MCF 10A (cell line): Measurements from ENCODE around the gene RPL7L1. TPM values are rescaled to one million over a fixed set of nuclear protein-coding genes. Genes with fewer than 3 reads are reported as not detected.

Source experiments
- BruUV-seq: library from RNA; stranded (reverse); fragments of 400-500 nt; replicated peaks from 2 replicates; lab custom pipeline; 2021; lab: Mats Ljungman, UMichigan
- CTCF ChIA-PET: fragments of 300-600 bp; sonication (Branson Sonifier 250); formaldehyde crosslinking; extraction: SDS; loops from one replicate; lab custom pipeline; 2021; ENCODE audit warnings: antibody characterized with exemption, inconsistent platforms; lab: Yijun Ruan, JAX
- POLR2A ChIA-PET: fragments of 300-600, 350-650 bp; sonication (Branson Sonifier 250); formaldehyde crosslinking; extraction: SDS; loops from one replicate; lab custom pipeline; 2020; ENCODE audit warnings: antibody characterized with exemption, inconsistent platforms; lab: Yijun Ruan, JAX
- DNase-seq: peaks from one replicate; pipeline ENCODE4 v3.0.0-alpha.2; 2018; ENCODE audit not compliant: unreplicated experiment
- H3K27ac Mint-ChIP-seq: one replicate; pipeline ENCODE4 v1.8.0; 2022; ENCODE audit warnings: mild to moderate bottlenecking, low read depth, mixed read lengths; ENCODE audit not compliant: unreplicated experiment
- H3K27me3 Mint-ChIP-seq: one replicate; pipeline ENCODE4 v1.8.0; 2022; ENCODE audit warnings: mixed read lengths; ENCODE audit not compliant: insufficient read depth, unreplicated experiment
- H3K36me3 Mint-ChIP-seq: one replicate; pipeline ENCODE4 v1.8.0; 2022; ENCODE audit warnings: mild to moderate bottlenecking, moderate library complexity, mixed read lengths; ENCODE audit not compliant: insufficient read depth, unreplicated experiment
- H3K4me1 Mint-ChIP-seq: one replicate; pipeline ENCODE4 v1.8.0; 2022; ENCODE audit warnings: mixed read lengths; ENCODE audit not compliant: insufficient read depth, unreplicated experiment
- H3K4me3 Mint-ChIP-seq: one replicate; pipeline ENCODE4 v1.8.0; 2022; ENCODE audit warnings: mild to moderate bottlenecking, moderate library complexity, mixed read lengths; ENCODE audit not compliant: unreplicated experiment
- H3K9me3 Mint-ChIP-seq: one replicate; pipeline ENCODE4 v1.8.0; 2022; ENCODE audit warnings: mixed read lengths; ENCODE audit not compliant: unreplicated experiment
- intact Hi-C: fragments of 100-400 bp; cut with micrococcal nuclease; formaldehyde crosslinking; loops from 2 replicates; pipeline ENCODE4 v1.14.1; 2022
- total RNA-seq: library from RNA; stranded (reverse); gene quantifications from 2 replicates; pipeline ENCODE4 v1.2.3, GENCODE V29; 2022
- TF ChIP-seq, protein P1 (sequence below): fragments of 200-600 bp; IDR thresholded peaks from one replicate; pipeline ENCODE4 v1.8.0; 2022; ENCODE audit warnings: antibody characterized with exemption, mild to moderate bottlenecking; ENCODE audit not compliant: unreplicated experiment

RPL7L1 gene
- total RNA-seq, 1 experiment from 2014 or later = 121 TPM

DNA sequence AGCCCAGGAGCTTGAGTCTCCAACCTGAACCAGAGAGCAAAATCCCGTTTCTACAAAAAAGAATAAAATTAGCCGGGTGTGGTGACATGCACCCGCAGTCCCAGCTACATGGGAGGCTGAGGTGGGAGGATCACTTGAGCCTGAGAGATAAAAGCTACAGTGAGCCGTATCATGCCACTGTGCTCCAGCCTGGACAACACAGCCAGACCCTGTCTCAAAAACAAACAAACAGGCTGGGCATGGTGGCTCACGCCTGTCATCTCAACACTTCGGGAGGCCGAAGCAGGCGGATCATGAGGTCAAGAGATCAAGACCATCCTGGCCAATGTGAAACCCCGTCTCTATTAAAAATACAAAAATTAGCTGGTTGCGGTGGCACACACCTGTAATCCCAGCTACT is 25.1 kb downstream of the RPL7L1 start:
- POLR2A ChIA-PET = interaction anchor here (2.2 kb wide), 1 partner anchor 25 kb away, joined by 10 read pairs; the partner anchor contains the start of gene CNPY3
- no peaks in the 10 kb centered on the region for H3K36me3 Mint-ChIP-seq
- no peak overlapping the region for H3K27ac Mint-ChIP-seq
- BruUV-seq = no TSS peak
- TF ChIP-seq, protein P1, sequence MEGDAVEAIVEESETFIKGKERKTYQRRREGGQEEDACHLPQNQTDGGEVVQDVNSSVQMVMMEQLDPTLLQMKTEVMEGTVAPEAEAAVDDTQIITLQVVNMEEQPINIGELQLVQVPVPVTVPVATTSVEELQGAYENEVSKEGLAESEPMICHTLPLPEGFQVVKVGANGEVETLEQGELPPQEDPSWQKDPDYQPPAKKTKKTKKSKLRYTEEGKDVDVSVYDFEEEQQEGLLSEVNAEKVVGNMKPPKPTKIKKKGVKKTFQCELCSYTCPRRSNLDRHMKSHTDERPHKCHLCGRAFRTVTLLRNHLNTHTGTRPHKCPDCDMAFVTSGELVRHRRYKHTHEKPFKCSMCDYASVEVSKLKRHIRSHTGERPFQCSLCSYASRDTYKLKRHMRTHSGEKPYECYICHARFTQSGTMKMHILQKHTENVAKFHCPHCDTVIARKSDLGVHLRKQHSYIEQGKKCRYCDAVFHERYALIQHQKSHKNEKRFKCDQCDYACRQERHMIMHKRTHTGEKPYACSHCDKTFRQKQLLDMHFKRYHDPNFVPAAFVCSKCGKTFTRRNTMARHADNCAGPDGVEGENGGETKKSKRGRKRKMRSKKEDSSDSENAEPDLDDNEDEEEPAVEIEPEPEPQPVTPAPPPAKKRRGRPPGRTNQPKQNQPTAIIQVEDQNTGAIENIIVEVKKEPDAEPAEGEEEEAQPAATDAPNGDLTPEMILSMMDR = no peak
- peaks cover 14% of the 10 kb centered on the region for H3K4me1 Mint-ChIP-seq
- intact Hi-C loops = loop anchor here (5.0 kb wide), 1 partner anchor 593 kb away; no protein-coding TSS in a partner anchor
- no peaks in the 10 kb centered on the region for H3K9me3 Mint-ChIP-seq
- CTCF ChIA-PET = interaction anchor here (0.6 to 1.1 kb wide), 2 partner anchors 56 to 239 kb away, joined by 3 to 4 read pairs; partner anchors contain the start of gene GNMT
- DNase-seq = no peak
- H3K4me3 Mint-ChIP-seq = no peak overlapping the region
- H3K27me3 Mint-ChIP-seq = no peaks in the 10 kb centered on the region

DNA sequence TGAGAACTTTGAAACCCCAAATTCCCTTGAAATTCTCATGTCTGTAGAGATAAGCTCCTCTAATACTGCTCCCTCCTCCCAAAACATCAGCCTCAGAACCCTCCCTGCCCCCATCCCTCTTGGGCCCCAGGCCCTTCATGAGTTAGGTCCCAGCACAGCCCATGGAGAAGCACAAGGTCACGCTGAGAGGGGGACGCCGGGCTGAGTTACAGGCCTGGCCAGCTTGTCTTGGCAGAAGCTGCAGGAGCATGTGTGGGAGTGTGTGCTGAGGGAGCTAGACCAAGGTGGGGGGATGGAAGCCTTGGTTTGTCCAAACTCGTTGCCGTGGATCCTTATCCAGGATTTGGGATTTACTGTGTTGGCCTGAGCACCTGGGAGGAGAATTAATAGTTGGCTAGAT is 27.9 kb downstream of the RPL7L1 start:
- Mint-ChIP-seq H3K4me1 (peaks cover 2% of the 10 kb centered on the region), H3K9me3 (no peaks in the 10 kb centered on the region), H3K27ac (no peak overlapping the region), H3K36me3 (no peaks in the 10 kb centered on the region), H3K27me3 (no peaks in the 10 kb centered on the region), H3K4me3 (no peak overlapping the region)
- DNase-seq = no peak
- TF ChIP-seq, protein P1 = no peak
- CTCF ChIA-PET = no interaction called here
- POLR2A ChIA-PET = no interaction called here
- BruUV-seq = no TSS peak
- intact Hi-C loops = no loop called here

DNA sequence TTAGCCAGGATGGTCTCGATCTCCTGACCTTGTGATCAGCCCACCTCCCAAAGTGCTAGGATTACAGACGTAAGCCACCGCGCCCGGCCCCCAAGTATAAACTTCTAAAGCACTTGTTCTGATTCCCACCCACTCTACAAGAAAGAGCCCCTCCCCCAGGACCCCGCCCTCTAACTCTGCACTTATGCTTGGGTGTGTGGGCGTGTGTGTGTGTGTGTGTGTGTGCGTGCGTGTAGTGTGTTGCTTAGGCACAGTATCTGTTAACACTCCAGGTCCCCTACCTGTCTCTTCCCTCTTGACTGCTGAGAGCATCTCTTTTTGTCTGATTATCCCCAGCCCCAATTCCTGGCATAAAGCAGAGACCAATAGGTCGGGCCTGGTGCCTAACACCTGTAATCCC is 30.4 kb downstream of the RPL7L1 start:
- Mint-ChIP-seq H3K4me3 (no peak overlapping the region), H3K4me1 (no peaks in the 10 kb centered on the region), H3K27me3 (no peaks in the 10 kb centered on the region), H3K27ac (no peak overlapping the region), H3K36me3 (no peaks in the 10 kb centered on the region), H3K9me3 (no peaks in the 10 kb centered on the region)
- intact Hi-C loops = no loop called here
- TF ChIP-seq, protein P1 = no peak
- no TSS peak for BruUV-seq
- POLR2A ChIA-PET = no interaction called here
- DNase-seq = no peak
- CTCF ChIA-PET = interaction anchor here (3.2 kb wide), 1 partner anchor 8 kb away, joined by 11 read pairs; no protein-coding TSS in a partner anchor

DNA sequence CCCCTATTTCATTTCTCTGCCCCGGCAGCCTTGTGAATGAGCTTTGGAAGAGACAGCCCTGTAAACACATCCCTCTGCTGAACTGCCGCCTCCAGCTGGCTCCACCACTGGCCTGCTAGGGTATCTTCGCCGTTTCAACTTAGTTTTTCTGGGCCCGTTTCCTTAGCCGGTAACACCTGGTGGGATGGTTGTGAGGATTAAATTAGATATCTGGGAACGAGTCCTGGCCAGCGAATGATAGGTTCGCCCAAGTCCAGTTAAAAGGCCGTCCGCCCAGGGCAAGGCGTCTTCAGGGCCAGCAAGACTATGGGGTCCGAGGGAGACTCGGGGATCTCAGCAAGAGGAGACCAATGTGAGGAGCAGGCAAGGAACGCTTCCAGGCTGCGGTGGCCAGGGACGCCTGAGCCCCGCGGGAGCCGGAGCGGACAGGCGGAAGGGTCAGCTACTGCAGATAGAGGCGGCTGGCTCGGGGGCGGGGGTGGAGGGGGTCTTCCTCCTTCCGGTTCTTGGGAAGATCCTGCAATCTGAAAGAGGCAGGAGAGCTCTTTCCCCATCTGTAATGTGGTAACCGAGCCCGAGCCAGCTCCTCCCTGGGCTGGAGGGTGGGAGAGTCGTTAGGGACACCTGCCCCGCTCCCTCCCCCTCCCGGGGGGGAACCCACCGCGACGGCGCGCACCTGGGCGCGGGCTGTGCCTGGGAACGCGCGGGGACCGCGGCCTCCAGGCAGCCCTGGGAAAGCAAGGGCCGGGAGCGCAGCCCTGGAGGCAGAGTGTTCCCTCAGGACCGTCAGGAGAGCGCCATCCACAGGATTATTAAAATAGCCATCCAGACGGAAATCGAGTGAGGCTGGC is 32.0 kb downstream of the RPL7L1 start:
- H3K27me3 Mint-ChIP-seq = no peaks in the 10 kb centered on the region
- H3K27ac Mint-ChIP-seq = no peak overlapping the region
- no peaks in the 10 kb centered on the region for H3K4me1 Mint-ChIP-seq
- no peak for DNase-seq
- H3K36me3 Mint-ChIP-seq = no peaks in the 10 kb centered on the region
- TF ChIP-seq, protein P1 = no peak
- POLR2A ChIA-PET = interaction anchor here (2.1 kb wide), 1 partner anchor 18 kb away, joined by 7 read pairs; the partner anchor contains the start of gene CNPY3
- BruUV-seq = no TSS peak
- no peak overlapping the region for H3K4me3 Mint-ChIP-seq
- no peaks in the 10 kb centered on the region for H3K9me3 Mint-ChIP-seq
- CTCF ChIA-PET = interaction anchor here (0.6 to 3.2 kb wide), 3 partner anchors 10 to 218 kb away, joined by 3 to 11 read pairs (median 3); no protein-coding TSS in a partner anchor
- intact Hi-C loops = no loop called here
